Measurements from ENCODE around the gene ARID1B.

- TF ChIP-seq CTCF (IDR thresholded peaks at IDR 0.05), result no peak
- TF ChIP-seq POLR2A (IDR thresholded peaks at IDR 0.05), result no peak
Observed at GRCh38 chr6:157167837-157168236, 390.7 kb downstream of the ARID1B start.
